HG02588 (cell line): ENCODE results near the gene TEF.

ENCODE experiments used
- ATAC-seq: cut with Tn5 transposase; IDR thresholded peaks from one replicate; pipeline ENCODE4 v1.9.1; 2021; ENCODE audit warnings: mild to moderate bottlenecking, moderate library complexity; ENCODE audit not compliant: unreplicated experiment

The TEF gene

DNA sequence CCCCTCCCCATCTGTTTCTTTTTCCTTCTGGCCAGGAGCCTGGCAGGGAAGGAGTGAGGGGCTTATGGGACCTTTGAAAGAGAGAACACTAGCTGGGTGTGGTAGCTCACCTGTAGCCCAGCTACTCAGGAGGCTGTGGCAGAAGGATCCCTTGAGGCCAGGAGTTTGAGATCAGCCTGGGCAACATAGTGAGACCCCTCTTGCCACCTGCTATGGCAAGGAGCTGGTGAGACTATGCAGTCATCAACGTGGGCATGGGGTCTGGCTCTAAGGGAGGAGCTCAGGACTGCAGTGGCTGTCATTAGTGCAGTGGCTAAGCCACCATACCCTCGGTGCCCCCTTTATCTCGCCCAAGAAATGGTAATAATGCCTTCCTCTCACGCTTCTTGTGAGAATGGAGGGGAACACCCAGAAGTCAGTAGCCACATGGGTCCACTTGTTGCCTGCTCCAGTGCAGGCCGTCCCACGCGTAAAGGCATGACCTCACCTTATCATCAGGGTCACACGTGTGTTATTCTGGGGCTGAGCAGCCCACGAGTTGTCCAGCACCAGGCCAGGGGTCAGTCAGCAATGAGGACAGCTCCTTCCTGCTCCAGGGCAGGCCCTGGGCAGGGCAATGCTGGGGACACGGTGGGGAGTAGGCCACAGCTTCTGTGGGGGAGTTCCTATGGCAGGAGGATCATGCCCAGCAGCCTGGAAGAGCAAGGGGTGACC, 27.7 kb upstream of the TEF start:
- no peak for ATAC-seq

DNA sequence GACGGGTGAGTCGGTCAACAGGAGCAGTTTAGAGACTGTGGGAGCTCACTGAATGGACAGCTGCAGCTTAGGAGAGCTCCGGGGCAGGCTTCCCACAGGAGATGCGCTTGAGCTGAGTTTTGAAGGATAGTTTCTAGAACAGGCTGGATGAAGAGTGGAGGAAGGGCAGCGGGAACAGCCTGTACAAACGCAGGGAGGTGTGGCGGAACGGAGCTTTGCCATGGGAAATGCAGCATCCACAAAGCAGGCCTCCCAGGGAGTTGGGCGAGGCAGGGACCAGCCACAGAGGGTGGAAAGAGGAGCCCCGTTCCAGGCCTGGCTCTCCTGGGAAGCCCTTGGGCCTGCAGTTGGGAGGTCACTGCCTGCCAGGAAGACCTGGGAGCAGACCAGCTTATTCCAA, 26.8 kb upstream of the TEF start:
- ATAC-seq, result no peak

- ATAC-seq, result no peak
These were observed 25.8 kb upstream of the TEF start for GRCh38 chr22:41355895-41356294.

- ATAC-seq, result no peak
These were observed 25.2 kb upstream of the TEF start for GRCh38 chr22:41356430-41357028.

GRCh38 chr22:41357191-41357590, 24.6 kb upstream of the TEF start:
- no peak for ATAC-seq

DNA sequence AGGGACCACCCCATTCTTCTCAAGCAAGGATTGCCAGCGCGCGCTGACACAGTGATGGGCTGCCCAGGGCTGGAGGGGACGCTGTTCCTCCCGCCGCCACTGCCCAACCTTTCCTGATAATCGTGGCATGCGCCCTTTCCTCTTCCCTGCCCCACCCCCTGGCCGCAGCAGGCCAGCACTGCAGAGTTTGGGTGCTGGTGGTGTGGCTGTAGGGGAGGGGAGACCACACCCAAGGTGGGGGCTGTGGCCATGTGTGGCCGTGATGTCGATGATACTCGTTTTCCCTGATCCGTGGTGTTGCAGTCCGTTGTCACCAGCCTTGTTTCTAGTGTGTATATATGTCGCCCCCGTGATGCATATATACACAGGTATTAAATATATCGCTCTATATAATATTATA, 22.8 kb upstream of the TEF start:
- ATAC-seq, result no peak

DNA sequence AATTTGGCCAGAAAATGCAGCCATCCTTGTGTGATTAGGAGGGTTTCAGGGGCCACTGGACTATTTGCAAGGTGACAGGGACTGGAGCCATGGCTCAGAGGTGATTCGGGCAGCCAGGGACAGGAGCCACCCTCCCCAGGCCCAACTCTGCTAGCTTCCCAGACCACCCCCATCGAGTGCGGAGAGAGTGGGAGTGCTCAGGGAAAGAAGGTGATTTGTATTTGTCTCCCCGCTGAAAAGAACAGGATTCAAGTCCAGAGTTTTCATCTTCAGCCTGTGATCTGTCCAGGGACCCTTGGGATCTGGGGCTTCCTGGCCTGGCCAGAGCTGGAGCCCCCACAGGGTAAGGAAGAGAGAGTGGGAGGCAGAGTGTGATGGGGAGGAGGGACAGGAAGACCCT, 22.4 kb upstream of the TEF start:
- ATAC-seq, result no peak

- no peak for ATAC-seq
These were observed 21.6 kb upstream of the TEF start for GRCh38 chr22:41360126-41360525.

GRCh38 chr22:41361716-41362310, 19.9 kb upstream of the TEF start:
- ATAC-seq, result no peak

DNA sequence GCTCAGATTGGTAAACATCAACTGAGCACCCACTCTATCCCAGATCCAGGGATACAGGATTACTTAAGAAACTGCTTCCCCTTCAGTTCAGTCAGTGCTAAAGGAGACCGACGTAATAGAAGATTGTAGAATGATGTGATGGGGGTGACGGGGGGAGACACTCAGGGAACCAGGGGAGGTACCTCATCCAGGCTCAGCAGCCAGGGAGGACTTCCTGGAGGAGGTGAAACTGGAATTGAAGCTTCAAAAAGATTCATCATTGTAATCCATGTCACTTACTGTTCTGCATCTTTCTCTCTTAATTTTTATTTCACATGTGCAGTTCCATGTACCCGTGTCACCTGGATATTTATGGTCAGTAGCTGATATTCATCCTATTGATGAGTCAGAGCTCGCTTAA, 19.1 kb upstream of the TEF start:
- no peak for ATAC-seq

- no peak for ATAC-seq
These were observed 17.5 kb upstream of the TEF start for GRCh38 chr22:41364233-41364632.

- no peak for ATAC-seq
These were observed 16.8 kb upstream of the TEF start for GRCh38 chr22:41364955-41365354.

GRCh38 chr22:41365425-41365824, 16.3 kb upstream of the TEF start:
- ATAC-seq, result no peak

DNA sequence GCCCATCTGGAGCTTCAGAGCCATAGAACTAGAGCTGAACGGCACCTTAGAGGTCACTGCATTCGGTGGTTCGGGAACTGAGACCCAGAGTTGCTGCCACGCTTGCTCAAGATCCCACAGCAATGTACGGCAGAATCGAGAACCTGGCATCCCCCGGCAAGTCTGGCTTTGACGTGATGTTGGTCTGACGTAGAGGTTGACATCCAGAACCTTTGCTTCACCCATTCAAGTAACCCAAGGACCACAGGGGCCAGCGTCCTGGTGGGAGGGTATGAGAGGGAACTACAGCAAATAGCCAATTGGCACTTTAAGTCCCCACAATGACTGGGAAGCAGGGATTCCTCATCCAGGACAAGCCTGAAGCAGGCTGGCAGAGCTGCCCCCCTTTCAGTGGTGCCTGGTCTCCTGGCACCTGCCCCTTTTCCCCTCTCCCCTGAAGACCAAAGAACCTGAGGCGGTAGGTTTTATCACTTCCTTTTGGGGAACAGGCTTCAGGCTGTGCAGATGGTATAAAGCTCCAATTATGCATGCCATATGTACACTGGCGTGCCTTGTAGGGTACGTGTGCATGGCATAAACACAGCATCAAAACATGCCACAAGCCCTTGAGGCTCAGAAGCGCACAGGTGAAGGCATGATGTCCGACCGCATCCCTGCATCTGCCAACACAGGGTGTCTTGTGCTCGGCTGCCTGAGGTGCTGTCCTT, 15.3 kb upstream of the TEF start:
- ATAC-seq, result no peak

- no peak for ATAC-seq
These were observed 14.6 kb upstream of the TEF start for GRCh38 chr22:41367039-41367679.

- no peak for ATAC-seq
These were observed 13.8 kb upstream of the TEF start for GRCh38 chr22:41367680-41368542.

- no peak for ATAC-seq
These were observed 13.0 kb upstream of the TEF start for GRCh38 chr22:41368543-41369423.

GRCh38 chr22:41369424-41369745, 12.4 kb upstream of the TEF start:
- ATAC-seq, result no peak

GRCh38 chr22:41369837-41370236, 11.9 kb upstream of the TEF start:
- ATAC-seq, result no peak

DNA sequence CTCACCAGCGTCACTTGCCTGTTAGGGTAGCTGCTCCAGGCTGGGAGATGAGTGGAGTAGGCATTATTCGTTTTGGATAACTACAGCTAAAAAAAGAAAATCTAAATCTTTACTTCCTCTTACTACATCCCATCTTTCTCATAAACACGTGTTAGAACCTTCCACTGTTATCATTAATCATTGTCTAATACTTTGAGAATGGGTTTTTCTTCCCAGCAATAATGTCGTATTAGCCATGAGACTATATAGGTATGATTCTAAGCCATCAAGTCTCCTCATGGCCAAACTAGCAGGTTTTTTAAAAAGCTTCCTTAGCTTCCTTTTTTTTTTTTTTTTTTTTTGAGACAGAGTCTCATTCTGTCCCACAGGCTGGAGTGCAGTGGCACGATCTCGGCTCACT, 3.9 kb upstream of the TEF start:
- ATAC-seq, result no peak
